OCI-LY7 (cell line): Measurements from ENCODE around the gene ARFGAP1.
A peak's percentile ranks its signal among the peaks of the same experiment; 100 is the strongest.

Source experiments
- CTCF ChIP-seq: fragments of 200-600 bp; sonication (generic); conservative IDR thresholded peaks from 2 replicates; pipeline ENCODE4 v1.5.1; 2014; ENCODE audit warnings: mild to moderate bottlenecking, antibody characterized with exemption, low read length, moderate library complexity, mixed read lengths
- EZH2phosphoT487 ChIP-seq: fragments of 200-600 bp; sonication (generic); IDR thresholded peaks from 2 replicates; pipeline ENCODE4 v1.6.1; 2018; ENCODE audit warnings: low read depth, borderline replicate concordance, mild to moderate bottlenecking, mixed run types, antibody characterized with exemption, low read length, moderate library complexity, mixed read lengths

GRCh38 chr20:63223121-63223825, 49.3 kb upstream of the ARFGAP1 start:
- TF ChIP-seq CTCF (peak; percentile 88), EZH2phosphoT487 (no peak)
